Suppressor macrophage (primary cell): ENCODE data around the gene C9orf152.
"Not testable (repeated sequence)": the region's sequence is repeated elsewhere in the genome, so short reads cannot be mapped to it uniquely, and the experiment has no call there.

Experiments
- DNase-seq, 4 experiments: peaks; one replicate each; pipeline ENCODE4 v3.0.0-alpha.2; 2020 to 2022

C9orf152 gene

DNA sequence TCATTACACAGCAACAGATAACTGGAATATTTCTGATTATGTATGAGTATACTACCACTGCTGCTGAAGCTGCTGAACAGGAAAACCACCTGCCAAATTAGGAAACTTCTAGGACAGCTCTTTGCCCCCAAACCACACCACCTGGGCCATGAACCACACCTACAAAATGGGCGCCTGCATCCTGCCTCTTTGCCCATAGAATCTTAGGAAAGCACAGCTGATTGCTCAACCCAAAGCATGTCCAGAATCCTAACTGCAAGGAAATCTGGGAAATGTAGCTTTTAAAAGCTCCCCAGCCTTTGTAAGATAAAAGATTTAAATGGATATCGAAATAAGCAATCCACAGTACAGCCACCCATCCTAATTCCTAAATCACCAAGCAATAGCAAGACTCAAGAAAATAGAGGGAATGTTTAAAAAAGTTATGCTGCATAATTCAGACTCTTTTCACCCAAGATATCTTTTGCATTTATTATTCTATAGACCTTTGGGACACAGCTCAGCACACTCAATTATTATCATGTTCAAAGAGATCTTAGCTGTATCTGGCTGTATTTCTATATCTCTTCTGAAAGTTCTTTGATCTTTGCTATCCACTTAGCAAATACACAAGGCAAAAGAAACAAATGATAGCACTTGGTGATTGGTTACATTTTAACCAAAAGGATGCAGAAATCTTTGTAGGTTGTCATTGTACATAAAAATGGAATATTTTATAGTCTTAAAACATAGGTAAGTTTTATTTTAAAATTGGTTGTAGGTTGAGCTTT lies 6.8 kb upstream of the C9orf152 start:
- no peak for DNase-seq

DNA sequence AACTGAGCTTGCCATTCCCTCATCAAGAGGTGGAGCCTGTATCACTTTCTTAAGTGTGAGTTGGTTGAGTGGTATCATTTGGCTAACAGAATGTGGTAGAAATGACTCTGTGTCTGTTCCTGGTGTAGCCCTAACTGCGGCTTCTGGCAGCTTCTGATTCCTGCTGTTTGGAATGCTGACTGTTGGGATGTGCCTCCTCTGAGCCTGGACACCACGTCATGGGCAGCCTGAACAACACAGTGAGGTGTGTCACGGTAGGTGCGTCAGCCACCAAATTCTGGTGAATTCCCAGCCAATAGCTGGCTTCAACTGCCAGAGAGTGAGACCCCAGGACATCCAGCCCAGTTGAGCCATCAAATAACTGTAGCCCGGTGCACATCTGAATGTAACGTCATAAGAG lies 6.1 kb upstream of the C9orf152 start:
- DNase-seq, result no peak

DNA sequence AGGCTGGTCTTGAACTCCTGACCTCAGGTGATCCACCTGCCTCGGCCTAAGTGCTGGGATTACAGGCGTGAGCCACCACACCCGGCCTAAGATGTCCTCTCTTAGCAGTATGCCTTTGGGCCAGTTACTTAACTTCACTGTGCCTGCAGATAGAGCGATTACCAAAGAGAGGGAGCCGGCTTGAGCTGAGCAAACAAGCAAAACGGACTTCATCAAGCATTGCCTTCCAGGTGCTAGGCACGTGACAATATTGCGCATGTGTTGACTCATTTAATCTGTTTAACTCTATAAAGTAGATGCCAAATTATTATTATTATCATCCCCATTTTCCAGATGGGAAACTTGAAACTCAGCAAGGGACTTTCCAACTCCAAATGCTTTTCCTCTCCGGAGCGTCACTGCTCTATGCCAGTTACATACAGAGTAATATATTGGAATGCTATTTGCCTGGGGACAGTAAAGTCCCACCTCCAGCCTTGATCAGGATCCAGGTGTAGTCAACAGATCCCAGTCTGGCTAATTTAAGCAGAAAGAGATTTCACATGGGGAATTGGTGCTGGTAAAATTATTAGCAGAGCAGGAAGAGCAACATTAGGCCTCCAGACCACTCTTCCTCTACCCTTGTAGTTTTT lies 5.6 kb upstream of the C9orf152 start:
- DNase-seq, result no peak

DNA sequence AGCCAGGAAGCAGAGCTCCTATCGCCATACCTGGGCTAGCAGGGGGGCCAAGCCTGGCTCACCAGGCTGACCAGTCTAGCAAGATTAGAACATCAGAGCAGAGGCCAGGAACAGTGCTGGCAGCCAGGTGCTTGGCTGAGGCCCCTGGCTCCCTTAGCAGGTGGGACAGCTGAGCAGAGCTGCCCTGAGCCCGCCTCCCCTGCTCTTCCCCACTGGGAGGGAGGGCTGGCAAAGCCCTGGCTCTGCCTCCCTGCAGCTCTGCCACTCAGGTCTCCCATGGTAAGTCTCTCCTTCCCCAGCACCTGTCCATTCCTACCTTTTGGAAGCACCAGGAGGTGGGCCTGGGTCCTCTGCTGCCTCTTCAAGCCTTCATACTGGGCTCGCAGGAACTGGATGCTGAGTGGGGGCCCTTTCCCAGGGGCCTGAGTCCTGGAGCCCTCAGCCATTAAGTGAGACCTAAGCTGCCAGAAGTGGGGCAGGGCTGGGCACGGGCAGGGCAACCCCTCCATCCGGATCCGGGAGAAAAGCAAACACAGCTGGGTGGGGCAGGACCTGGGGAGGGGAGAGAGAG lies 803 bp downstream of the C9orf152 start:
- DNase-seq, result no peak

DNA sequence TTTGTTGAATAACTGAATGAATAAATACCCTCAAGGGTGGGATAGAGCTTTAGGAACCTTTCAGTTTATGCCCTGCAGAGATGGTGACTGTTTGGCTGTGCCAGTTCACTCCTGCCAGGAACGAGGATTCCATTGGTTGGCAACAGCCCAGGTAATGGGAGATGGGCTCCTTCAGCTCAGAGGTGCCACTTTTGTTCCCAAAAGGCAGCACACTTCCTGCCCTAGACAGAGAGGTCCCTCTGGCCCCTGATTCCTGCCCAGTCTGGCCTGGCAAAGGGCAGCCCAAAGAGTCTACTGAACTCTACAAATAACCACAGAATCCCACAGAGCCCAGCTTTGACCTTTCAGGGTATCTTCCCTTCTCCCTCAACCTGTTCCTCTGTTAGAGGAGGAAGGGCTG lies 1.6 kb downstream of the C9orf152 start:
- DNase-seq, result no peak

DNA sequence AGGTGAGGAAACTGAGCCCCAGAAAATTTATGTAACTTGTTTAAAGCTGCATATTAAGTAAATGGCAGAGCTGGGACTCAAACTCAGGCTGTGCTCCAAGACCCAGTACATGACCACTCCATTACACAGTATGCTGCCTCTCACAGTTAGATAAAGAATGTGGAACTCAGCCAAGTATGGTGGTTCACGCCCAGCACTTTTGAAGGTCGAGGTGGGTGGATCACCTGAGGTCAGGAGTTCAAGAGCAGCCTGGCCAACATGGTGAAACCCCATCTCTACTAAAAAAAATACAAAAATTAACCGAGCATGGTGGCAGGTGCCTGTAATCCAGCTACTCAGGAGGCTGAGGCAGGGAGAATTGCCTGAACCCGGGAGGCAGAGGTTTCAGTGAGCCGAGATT lies 2.3 kb downstream of the C9orf152 start:
- not testable (repeated sequence) for DNase-seq

DNA sequence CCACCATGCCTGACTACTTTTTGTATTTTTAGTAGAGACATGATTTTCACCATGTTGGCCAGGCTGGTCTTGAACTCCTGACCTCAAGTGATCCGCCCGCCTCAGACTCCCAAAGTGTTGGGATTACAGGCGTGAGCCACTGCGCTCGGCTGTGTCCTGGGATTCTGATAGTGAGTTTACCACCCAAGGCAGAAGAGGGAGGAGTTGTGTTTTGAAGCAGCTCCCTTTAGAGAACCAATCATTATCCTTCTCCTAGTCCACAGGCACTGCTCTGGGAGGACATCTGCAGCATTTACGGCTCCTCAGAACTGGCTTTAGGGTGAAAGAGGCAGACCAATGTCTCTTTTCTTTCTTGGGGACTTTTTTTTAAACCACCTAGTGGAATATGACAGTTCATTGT lies 5.7 kb downstream of the C9orf152 start:
- DNase-seq, result no peak

DNA sequence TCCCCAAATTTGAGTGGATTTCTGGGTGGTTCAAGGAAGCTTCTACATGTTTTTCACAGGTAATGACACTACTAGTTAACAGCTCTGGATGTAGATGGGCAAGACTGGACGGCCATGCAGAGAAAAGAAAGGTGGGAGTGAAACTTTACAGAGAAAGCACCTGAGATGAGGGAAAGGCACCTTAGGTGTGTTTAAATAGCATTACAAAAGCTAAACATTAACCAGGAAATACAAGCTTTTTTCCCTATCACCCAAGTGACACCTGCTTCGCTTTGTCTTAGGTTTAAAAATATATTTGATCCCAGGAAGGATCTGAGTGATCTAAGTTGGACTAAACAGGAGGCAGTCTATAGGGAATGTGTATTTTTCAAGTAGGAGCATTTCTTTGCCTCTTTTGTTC lies 8.3 kb downstream of the C9orf152 start:
- DNase-seq, result no peak

DNA sequence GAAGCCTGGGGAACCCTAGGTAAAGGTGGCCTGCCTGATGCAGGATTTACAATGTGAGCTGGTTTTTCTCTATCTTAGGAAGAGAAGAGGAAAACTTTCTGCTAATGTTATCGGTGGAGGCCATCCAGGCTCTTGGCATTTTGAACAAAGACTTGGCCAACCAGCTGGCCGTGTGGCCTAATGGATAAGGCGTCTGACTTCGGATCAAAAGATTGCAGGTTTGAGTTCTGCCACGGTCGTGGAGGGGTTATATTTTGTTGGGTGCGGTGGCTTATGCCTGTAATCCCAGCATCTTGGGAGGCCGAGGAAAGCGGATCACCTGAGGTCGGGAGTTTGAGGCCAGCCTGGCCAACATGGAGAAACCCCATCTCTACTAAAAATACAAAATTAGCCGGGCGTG lies 9.6 kb downstream of the C9orf152 start:
- DNase-seq, result no peak

DNA sequence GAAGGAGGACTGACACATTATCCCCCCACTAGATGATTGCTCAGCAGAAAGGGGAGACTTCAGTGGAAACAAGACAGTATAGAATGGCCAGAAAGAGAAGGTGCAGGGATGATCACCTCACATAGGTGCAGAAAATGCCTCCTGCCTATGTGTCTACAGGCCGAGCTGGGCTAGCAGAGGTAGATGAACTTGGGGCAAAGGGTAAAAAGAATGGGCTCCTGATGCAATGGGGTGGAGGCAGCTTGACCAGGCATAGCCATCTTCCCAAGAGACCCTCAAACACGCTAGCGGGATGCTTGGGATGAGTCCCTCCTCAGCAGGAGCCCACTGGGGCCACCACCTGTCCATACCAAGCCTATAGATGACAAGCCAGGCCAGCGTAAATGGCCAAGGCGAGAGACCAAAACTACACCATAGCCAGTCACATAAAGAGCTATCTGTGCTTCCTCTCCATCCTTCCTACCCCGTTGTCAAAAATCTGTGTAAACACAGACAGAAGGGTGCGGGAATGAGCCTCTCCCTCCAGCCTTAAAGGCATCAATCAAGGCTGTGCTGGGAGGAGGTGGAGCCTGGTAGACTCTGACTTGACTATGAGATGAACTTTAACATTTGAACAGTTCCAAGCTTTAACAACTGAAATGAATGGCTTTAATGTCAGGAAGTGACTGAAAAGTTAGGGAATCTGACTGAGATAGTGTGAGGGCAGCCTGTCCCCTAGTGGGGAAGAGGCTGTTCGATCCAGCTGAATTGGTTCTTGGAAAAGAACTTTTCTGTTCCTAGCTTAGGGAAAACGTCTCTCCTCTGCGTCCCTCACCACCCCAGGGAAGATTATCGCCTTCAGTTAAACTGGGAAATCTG lies 10.4 kb downstream of the C9orf152 start:
- no peak for DNase-seq

DNA sequence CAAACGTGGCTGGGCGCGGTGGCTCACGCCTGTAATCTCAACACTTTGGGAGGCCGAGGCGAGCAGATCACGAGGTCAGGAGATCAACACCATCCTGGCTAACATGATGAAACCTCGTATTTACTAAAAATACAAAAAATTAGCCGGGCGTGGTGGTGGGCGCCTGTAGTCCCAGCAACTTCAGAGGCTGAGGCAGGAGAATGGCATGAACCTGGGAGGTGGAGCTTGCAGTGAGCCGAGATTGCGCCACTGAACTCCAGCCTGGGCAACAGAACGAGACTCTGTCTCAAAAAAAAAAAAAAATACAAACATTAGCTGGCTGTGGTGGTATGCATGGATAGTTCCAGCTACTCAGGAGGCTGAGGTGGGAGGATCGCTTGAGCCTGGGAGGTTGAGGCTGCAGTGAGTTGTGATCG lies 11.9 kb downstream of the C9orf152 start:
- DNase-seq, result not testable (repeated sequence)

DNA sequence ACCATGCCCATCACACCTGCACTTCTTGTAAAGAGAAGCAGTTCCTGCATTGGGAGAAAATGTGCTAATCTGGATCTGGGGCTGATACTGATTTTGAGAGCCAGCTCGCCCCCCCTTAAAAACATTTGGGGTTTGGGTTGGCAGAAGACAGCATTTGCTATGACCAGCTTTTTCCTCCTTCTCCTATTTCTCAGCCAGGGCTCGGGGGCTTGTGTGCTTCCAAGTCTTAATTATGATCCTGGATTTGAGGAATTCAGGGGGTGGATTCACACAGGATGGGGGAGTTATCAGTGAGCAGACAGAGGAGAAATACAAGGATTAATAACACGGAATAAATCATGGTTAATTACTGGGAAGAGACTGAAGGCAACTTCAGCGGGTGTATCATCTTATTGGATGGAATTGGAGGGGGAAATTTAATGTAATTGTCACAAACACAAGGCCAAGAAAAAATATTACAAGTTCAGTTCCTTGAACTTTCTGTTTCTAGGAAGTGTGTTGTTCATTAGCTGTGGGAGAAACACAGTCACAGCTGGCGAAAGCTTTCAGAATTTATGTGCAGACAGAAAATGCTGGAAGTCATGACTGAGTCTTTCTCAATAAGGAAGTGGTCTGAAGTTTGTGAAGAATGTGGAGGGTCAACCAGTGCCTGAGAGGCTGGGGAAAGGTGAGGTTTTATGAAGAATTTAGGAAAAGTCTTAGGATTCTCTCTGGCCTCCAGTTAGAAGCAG lies 15.3 kb downstream of the C9orf152 start:
- peak; percentile 36 to 69 (median 56) for DNase-seq

DNA sequence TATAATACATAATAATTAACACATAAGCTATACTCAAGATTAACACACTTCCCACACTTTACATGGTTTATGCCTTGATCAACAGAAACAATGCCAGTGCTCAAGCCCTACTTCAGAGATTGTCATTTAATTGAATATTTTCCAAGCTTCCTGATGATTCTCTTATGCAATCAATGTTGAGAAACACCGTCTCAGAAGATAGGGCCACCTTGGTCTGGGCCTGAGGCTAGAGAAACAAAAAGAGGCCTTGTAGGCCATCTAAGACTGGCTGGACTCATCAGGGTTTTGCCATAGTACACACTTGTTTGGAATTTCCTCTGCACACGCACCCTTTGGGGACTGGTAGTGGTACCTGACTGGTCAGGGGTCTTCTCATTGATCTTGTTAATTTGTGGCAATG lies 16.3 kb downstream of the C9orf152 start:
- no peak for DNase-seq

DNA sequence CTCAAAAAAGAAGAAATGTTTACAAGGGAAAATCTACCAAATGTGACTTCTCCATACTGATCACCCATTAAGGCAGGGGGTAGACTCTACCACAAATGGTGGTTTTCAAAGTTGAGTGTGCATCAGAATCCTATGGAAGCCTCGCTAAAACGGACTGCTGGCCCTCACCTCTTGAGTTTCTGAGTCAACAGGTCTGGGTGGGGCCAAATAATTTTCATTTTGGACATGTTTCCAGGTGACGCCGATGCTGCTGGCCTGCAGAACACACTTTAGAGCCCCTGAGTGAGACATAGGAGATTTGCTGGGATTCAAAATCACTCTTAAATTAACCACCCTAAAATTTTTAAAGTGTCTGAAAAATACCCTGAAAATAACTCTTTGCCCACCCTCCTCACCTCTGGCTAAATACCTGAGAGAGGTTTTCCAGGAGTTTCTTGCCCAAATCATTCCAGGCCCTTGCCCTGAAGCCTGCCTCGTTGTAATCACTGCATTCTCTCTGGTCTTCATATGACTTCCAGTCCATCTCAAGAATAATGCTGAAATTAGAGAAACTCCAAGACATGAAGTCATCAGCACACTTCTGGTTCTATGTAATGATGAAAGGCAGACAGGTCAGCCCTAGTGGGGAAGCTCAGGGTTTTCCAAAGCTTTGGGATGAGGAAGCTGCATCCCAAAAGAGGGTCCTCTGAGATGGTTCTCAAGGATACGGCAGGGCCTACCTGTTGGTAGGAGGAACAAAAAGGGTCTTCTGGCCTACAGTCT lies 18.2 kb downstream of the C9orf152 start:
- DNase-seq, result no peak

DNA sequence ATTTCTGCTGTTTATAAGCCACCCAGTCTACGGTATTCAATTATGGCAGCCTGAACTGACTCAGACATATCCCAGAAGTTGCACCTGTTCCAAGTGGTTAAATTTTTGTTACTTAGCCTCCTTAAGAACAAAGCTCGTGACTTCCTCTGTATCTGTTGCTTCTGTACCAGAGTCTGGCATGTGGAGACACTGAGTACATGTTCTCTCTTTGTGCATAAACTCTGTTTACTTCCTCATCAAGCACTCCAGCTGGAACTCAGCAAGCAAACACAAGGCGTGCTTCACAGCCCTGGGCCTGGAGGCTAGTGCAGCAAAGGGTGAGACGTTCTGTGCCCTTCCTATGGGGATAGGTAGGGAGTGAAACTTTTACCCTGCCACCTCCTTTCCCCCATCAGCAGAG lies 19.0 kb downstream of the C9orf152 start:
- peak; percentile 64 to 86 (median 78) for DNase-seq

DNA sequence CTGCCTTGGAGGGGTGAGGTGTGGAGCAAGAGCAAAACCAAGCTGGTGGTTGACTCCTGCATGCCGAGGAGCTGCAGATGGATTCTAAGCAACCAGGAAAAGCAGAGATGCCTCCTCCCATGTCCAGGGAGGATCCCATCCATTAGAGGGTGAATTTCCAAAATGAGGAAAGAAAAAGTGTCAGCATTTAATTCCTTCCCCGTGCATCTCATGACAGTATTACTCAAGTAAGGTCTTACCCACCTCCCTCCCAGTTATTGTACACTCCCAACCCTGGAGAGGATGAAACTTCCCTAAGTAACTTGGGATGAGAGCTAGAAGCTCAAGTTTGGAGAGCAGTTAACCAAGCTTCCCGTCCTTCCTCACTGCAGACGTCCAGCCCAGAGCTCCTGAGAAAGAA lies 19.9 kb downstream of the C9orf152 start:
- peak in 1 of 4 experiments; percentile 19 for DNase-seq

DNA sequence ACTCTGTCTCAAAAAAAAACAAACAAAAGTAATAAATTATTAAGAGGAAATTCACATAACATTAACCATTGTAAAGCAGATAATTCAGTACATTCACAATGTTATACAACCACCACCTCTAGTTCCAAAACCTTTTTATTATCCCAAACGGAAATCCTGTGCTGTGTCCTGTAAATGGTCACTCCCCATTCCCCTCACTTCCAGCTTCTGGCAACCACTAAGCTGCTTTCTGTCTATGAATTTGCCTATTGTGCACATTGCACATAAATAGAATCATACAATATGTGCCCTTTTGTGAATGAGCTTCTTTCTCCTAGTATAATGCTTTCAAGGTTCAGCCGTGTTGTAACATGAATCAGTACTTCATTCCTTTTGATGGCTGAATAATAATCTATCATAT lies 20.8 kb downstream of the C9orf152 start:
- DNase-seq, result no peak

DNA sequence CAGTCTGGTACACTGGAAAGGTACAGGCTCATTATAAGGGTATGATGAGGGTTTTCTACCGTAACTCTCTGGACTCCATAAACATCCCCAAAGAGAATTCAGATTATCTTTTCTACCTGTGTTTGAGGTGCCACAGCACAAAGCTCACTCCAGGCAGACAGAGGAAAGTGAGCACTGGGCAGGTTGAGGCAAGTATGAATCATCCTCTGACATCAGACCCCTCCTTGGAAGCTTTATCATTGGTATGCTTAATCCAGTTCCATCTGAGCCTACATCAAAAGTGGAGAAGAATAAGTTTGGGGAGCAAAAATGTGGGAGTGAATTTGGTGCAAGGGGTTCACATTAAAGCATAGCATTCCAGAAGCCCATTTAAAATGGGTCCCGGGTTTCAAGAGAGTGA lies 21.7 kb downstream of the C9orf152 start:
- DNase-seq, result no peak

DNA sequence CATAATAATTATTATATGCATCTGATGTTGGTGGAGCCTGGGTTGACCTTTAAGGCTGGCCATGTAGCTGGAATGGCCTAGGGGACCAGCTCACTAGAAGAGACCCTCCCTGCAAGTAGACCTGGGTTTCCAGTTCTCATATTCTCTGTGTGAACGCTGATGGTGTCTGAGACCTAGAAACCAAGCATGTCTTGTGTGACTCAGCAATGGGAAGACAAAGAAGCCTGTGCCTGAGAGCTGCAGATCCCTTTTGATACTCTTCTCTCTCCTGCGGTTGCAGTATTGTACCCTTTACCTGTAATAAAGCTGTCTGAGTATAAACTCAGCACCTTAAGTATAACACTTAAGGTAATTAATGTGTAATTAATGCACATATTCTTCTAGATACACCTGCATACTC lies 22.2 kb downstream of the C9orf152 start:
- DNase-seq, result no peak

DNA sequence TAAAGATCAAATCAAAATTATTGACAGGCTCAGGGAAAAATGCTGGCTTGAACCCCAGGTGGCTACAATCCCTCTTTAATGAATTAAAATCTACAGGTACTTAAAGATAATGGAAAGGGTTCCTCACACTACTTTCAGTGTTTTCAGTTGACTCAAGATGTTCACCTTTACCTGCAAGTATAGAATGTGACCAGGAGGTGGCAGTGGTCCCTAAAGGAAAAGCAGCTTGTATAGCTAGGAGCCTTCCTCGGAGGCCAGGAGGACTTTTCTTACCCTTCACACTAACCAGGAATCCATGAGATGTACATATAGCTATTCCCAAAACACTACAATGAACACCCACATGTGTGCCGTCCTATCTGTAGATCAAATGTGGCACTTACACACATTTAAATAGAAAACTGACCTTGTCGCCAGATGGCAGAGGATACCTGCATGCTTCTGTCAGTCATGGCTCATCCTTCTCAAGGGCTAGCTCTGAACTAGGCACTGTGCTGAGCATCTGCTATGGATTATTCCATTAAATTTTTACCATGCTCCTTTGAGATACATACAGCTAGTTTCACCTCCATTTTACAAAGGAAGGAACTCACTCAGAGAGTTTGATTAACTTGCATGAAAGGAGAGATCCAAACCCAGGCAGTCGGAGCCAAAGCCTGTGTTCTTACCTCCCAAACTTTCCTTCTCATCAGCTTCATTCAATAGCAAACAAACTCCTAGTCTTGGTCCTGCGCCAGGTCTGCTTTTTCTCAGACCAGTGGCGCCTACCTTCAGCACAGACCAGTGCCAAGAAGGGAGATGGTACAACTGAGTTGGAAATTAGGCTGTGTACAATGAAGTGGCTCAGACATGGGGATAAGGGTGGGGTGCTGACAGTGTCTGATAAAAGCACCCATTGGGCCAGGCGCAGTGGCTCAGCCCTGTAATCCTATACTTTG lies 24.5 kb downstream of the C9orf152 start:
- DNase-seq, result peak; percentile 72 to 84 (median 79)
